TTC549 (cell line): Measurements from ENCODE around the gene UBL5.
A peak's percentile ranks its signal among the peaks of the same experiment; 100 is the strongest.
"Not testable (repeated sequence)": the region's sequence is repeated elsewhere in the genome, so short reads cannot be mapped to it uniquely, and the experiment has no call there.

Source experiments
- FAIRE-seq: peaks from 2 replicates; lab custom pipeline; 2012; peaks lifted over from hg19 to GRCh38; lab: Jason Lieb, UNC

UBL5 gene

DNA sequence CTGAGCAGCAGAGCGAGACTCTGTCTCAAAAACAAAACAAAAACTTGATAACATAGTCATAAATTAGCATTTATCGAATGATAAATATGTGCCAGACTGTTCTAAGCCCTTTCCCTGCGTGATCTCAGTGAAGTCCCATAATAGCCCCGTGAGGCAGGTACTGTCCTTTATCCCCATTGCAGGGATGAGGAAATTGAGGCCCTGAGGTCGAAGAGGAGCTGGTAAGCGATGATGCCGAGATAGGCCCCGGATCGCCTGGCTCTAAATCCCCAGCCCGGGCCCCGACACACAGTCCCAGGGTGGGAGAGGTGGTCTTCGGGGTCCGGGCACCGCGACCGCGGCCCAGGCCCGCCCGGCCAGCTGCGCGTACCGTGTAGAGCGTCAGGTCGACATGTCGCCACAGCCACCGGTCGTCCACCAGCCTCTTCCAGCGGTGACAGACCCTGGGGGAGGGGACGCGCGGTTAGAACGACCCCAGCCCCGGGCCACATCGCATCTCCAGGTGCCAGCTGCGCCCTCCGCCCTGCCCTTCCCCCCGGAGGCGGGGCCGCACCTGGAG, 9.5 kb upstream of the UBL5 start:
- FAIRE-seq, result no peak

DNA sequence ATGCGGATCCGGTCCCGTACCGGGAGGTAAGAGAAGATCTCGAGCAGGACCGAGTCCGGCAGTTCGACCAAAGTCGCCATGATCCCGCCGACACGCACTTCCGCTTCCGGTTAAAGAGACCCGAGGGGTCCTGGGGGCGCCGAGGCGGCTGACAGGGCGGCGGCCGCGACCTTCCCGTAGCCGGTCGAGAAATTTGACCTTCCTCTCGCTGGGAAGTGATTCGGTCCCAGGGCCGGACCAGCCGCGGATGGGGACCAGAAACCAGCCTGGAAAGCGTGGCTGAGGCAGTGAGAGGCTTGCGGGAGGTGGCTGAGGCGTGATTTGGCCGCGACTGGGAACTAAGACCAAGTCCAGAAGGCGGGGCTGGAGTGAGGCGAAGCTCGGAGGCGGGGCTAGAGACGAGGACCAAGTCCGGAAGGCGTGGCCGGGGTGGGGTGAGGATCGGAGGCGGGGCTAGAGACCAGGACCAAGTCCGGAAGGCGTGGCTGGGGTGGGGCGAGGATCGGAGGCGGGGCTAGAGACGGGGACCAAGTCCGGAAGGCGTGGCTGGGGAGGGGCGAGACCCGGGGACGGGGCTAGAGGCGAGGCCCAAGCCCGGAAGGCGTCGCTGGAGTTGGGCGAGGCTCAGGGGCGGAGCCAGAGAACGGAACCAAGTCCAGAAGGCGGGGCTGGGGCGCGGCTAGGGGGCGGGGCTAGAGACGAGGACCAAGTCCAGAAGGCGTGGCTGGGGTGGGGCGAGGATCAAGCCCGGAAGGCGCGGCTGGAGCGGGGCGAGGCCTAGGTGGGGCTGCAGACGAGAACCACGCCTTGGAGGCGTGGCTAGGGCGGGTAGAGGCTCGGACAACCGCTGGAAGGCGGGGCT, 8.8 kb upstream of the UBL5 start, which contains the start of gene FBXL12:
Gene FBXL12, minus strand, starts transcription at position 346 of the 862 bp plus-strand sequence. Its CDS starts 266 bp downstream, at position 80.
- FAIRE-seq, result peak; percentile 89

DNA sequence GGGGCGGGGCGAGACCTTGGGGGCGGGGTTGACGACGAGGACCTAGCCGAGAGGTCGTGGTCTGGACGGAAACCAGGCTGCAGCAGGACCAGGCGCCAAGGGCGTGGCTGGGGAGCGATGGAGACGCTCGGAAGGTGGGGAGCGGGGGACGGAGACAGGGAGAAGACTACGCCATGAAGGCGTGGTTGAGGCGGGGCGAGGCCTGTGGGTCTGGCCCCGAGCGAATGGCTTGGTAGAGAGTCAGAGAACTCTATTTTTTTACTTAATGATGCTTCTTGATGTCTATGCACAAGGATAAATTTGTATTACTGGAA, 8.2 kb upstream of the UBL5 start:
- no peak for FAIRE-seq

DNA sequence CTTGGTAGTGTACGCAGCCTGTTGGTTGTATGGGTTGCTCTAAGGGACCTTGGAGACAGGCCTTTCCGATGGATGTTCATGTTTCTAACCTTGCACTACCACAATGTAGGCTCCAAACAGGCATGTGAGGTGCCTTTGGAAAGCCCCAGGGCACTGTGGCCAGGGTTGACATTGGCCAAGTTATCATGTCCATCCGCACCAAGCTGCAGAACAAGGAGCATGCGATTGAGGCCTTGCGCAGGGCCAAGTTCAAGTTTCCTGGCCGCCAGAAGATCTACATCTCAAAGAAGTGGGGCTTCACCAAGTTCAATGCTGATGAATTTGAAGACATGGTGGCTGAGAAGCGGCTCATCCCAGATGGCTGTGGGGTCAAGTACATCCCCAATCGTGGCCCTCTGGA, 7.7 kb upstream of the UBL5 start:
- FAIRE-seq, result not testable (repeated sequence)

DNA sequence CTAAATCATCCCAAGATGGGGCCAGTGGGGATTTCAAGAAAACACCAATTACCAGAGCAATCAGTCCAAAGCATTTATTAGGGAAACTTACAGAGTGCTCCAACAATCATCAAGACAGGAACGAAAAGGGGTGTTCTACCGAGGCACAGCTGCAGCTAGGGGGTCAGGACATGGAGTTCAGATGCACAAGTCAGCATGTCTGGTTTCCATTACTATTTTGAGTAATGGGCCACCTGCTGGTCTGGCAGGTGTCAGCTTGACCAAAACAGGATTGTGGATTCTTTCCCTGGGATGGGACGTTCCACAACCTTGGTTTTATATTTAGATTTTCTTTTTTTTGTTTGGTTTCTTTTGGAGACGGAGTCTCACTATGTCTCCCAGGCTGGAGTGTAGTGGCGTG, 3.9 kb upstream of the UBL5 start:
- FAIRE-seq, result no peak

- FAIRE-seq, result no peak
Measured at GRCh38 chr19:9828551-9829063, 889 bp downstream of the UBL5 start.

- FAIRE-seq, result no peak
Measured at GRCh38 chr19:9834307-9834725, 6.6 kb downstream of the UBL5 start.

DNA sequence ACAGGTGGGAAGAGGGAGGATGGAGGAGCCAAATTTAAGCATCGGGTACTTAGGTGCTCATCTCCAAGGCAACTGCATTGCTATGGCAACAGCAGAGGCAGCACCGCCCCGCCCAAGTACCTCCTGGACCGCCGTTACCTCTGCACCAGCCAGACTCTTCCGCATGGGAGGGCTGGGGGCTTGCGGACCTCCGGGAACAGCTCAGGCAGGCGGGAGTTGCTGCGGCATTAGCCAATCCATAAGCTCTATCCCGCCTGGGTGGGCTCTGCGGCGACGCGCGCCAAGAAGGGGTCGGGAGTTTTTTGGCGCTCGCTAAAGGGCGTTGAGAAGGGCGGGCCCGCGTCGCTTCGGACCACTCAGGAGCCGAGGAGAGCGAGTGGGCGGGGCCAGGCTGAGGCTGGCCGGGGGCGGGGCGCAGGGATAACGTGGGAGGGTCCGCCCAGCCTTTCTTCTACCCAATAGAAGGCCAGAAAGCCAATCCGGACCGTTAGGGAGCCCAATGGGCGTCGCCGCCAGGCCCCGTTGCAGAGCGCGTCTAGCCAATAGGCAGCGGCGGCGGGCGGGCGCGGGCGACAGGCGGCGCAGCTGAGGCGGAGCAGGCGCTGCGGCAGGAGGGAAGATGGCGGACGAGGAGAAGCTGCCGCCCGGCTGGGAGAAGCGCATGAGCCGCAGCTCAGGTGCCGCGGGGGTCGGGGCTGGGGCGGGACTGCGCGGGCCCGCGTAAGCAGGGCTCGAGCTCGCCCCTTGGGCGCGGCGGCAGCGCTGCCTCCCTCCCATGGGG, 7.2 kb downstream of the UBL5 start, which contains the start of gene PIN1:
Gene PIN1, plus strand, starts transcription at position 593 of the 781 bp plus-strand sequence. Its CDS starts 27 bp downstream, at position 620.
- peak; percentile 74 for FAIRE-seq

DNA sequence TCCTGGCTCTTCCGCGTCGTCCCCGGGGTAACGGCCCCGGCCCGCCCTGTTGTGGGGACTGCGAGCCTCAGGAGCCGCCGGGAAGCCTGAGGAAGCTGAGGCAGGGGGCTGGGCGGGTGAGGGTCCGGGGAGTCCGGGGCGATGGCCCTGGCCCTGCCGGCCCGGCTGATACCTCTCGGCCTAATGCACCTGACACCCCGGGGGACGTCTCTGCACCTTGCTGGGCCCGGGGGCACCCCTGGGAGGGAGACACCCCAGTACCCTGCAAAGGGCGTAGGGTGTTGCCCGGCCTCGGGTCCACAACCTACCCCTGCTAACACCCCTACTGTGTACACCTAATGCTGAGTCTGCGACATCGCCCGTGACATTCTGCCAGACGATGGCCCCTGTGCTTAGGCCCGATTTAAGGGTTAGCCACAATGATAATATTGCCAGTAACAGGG, 7.8 kb downstream of the UBL5 start:
- no peak for FAIRE-seq

DNA sequence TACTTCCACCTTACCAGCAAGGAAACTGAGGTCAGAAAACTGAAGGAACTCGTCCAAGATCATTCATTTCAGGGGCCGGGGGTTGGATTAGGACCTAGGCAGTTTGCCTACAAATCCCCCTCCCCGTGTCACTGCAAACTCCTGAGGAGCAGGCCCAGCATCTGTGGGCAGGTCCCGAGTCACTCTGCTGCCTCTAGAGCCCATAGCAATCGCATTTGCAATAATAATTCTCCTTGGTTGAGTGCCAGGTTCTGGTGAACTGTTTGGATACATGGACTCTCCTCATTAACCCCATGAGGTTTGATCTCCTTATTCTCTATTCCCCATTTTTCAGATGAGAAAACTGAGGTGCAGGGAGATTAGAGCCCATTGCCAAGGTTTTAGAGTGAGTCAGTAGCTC, 8.3 kb downstream of the UBL5 start:
- no peak for FAIRE-seq

GRCh38 chr19:9838324-9838723, 10.6 kb downstream of the UBL5 start:
- FAIRE-seq, result no peak

DNA sequence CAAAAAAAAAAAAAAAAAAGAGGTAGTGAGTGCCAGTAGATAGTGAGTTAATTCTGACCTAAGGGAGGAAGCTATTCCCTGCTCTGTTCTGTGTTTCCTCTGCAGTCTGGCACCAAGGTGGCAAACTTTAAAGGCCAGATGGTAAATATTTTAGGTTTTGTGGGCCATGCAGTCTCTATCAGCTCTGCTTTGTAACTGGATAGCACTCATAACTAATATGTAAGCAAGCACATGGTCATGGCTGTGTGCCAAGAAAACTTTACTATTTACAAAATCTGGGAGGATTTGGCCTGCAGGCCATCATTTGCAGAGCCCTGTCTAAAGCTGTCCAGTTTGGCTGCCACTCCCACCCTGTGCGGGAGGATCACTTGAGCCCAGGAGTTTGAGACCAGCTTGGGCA, 11.7 kb downstream of the UBL5 start:
- no peak for FAIRE-seq

- FAIRE-seq, result no peak
Measured at GRCh38 chr19:9842834-9843625, 15.3 kb downstream of the UBL5 start.

GRCh38 chr19:9843626-9844273, 16.0 kb downstream of the UBL5 start:
- not testable (repeated sequence) for FAIRE-seq

DNA sequence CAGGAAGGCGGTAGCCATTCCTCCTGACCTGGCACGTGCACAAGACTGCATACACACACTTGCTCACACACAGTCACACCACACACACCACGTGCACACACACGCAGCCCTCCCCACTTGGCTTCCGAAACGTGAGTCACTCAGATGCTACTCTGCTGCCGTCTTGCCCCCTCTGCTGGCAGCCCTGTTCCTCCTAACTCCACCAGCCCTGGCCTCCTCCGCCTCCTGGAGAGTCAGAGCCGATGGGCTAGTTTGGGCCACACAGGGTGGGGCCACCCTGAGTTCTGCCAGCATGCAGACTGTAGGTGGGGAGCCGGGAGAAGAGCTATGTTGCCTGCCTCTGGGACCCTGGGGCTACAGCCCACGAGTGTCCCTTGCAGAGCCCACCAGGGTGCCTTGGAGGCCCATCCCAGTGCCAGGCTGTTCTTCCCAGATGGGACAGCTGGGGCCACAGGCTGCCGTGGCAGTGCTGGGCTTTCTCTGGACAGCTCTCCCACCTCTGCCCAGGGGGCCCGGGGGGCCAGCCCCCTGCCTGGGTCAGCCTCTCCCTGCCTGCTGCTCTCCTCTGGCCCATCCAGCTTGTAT, 19.5 kb downstream of the UBL5 start:
- no peak for FAIRE-seq

DNA sequence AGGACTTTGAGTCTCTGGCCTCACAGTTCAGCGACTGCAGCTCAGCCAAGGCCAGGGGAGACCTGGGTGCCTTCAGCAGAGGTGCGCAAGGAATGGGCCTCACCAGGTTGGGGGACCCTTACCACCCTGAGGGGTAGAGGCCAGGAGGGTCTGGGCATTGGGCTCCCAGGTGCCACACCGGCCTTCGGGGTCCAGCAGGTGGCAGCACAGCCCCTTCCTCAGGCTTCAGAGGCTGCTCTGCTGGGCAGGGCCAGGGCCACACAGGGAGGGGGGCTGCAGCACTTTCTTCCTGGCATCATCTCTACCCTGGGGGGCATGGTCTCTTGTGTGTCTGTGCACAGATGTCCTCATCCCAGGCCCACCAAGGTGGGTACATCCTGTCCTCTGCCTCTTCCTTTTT, 20.3 kb downstream of the UBL5 start:
- FAIRE-seq, result no peak

DNA sequence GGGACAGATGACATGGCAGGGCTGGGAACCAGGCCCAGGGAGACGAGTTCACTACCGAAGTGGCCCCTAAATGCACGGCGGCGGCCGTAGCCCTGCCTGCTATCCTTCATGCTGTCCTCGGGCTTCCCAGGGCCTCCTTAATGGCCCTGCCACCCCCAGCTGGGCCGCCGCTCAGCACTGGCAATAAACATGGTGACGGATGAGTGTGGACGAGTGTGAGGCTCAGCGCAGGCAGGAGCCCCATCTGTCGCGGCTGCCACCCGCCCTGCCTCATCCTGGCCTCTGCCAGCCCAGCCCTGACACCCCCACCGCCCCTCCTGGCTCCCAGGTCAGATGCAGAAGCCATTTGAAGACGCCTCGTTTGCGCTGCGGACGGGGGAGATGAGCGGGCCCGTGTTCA, 21.0 kb downstream of the UBL5 start:
- FAIRE-seq, result no peak

DNA sequence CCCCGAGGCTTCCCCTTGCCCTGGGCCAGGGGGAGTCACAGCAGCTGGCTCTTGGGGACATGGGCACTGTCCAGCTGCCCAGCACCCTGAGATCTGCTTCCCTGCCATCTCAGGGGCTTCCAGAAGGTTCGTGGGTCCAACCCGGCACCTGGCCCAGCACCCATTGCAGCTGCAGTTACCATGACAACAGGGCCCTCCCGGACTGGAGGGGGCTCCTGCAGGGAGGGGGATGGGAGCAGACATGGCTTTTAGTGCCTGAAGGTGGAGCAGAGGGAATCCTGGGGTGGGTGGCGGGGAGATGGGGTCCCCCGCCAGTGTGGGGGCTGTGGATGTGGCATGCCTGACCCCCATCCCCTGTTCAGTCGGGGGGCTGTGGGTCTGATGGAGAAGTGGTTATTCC, 22.1 kb downstream of the UBL5 start:
- no peak for FAIRE-seq

DNA sequence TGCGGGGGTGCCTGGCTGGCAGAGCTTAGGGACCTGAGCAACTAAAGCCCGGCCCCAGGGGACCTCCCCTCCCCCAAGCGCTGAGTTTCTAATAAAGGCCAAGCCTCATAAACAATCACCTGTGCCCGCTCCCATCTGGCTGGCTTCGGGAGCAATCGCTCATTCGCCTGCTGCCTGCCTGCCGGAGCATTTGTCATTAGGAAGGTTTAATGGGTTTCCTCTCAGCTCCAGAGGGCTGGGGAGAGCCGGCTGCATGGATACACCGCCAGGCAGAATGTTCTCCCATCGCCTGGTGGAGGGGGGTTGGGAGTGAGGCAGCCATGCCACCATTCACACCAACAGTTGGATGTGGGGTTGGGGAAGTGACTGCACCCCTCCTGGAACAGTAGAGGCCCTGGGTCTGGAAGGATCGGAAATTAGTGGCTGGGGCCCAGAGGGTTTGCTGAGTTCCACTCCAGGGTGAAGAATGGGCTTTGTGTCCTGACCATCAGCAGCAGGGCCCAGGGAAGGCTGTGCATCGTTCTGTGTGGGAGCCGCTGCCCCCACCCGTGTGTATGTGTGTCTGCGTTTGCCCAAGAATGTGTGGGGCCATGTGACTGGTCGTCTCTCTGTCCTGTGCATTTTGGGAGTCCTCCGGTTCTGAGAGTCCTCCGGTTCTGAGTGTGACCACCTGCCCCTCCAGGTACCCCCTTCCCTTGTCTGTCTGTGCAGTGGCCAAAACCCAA, 22.7 kb downstream of the UBL5 start:
- FAIRE-seq, result no peak

DNA sequence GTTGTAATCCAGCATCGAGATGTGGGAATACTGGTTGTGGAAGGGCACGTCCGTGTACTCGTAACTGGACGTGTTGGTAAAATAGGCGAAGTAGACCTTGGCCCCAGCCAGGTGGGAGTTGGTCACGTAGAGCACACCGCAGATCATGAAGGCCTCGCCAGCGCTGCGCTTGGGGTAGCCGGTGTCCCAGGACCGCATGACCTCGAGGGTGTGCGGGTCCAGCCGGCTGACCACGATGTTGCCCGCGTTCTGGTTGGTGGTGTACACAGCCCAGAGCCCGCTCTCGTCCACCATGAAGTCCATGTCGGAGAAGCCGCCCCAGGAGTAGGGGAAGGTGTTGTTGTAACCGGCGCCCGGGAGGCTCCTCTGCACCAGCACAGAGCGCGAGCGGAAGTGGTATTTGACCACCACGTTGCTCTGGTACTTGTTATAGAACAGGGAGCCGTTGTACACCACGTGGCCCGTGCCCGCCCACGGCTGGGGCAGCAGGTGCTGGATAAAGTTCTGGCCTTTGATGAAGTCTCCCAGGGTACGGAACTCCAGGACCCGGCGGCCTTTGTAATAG, 26.6 kb downstream of the UBL5 start:
- no peak for FAIRE-seq
